ENCODE measurements around the gene KRTAP5-9. TPM values are rescaled to one million over a fixed set of nuclear protein-coding genes. Genes with fewer than 3 reads are reported as not detected.

KRTAP5-9 gene
- total and polyA plus RNA-seq, 10 of the 15 experiments (the other 5 are each of a cell fraction or from before 2014, with no cell fraction given), result 0.06 to 0.38 (median 0.19) TPM; not detected in 4

- intact Hi-C loops (cut with micrococcal nuclease; ENCODE audit: unreplicated experiment), result no loop called here
- no peak overlapping the region for H2AFZ ChIP-seq (ENCODE audit: control insufficient read depth, low read depth, low read length)
- ChIA-PET RAD21 (ENCODE audit: unreplicated experiment) (no interaction called here), CTCF (no interaction called here), SMC1A (ENCODE audit: uncharacterized antibody, unreplicated experiment) (no interaction called here), POLR2A (no interaction called here)
- FAIRE-seq (no peak), ATAC-seq (no peak), DNase-seq (ENCODE audit: low read depth, low spot score) (no peak)
- no peak overlapping the region for H3K4me3 ChIP-seq
- H3K79me2 ChIP-seq (ENCODE audit: control insufficient read depth, insufficient read depth, low read length), result no peaks in the 10 kb centered on the region
- H3K4me1 ChIP-seq (ENCODE audit: control insufficient read depth, insufficient read depth, low read length), result no peaks in the 10 kb centered on the region
- H3K9me3 ChIP-seq (replicated peaks; ENCODE audit: control insufficient read depth, insufficient read depth, low read length), result no peaks in the 10 kb centered on the region; the same call in 2 of the 3 replicates
- no TSS peak for BruUV-seq (replicated peaks)
- in situ Hi-C loops (cut with MboI), result no loop called here
- no peaks in the 10 kb centered on the region; the same call in 1 of the 2 replicates for H4K20me1 ChIP-seq (ENCODE audit: control insufficient read depth, insufficient read depth)
- H3K4me2 ChIP-seq (ENCODE audit: control insufficient read depth, insufficient read depth), result no peak overlapping the region
- H3K36me3 ChIP-seq (ENCODE audit: control insufficient read depth in 2 of 2, insufficient read depth in 2 of 2, low read length in 1 of 2), result peaks cover 21 to 24% of the 10 kb centered on the region in 2 experiments
- H3K9ac ChIP-seq (ENCODE audit: control insufficient read depth, insufficient read depth, low read length), result no peak overlapping the region
- no peak overlapping the region for H3K27ac ChIP-seq (ENCODE audit: control insufficient read depth, insufficient read depth)
- 90% methylated on average over 13 of the region's 13 CpGs for WGBS (ENCODE audit: insufficient coverage, insufficient replicate concordance, low lambda C conversion rate, missing lambda C conversion rate)
- H3K27me3 ChIP-seq (replicated peaks in 1 of 2; ENCODE audit: control insufficient read depth in 2 of 2, insufficient read depth in 2 of 2, low read length in 1 of 2), result no peaks in the 10 kb centered on the region
- TF ChIP-seq CUX1 (IDR thresholded peaks at IDR 0.05; ENCODE audit: insufficient replicate concordance, low read depth, low read length) (no peak), ZBTB4 (CRISPR knock-in tag; IDR thresholded peaks at IDR 0.05) (no peak), USF2 (IDR thresholded peaks at IDR 0.05; ENCODE audit: borderline replicate concordance, low read depth, low read length) (no peak), EED (IDR thresholded peaks at IDR 0.05; ENCODE audit: low read depth) (no peak), IRF3 (IDR thresholded peaks at IDR 0.05) (no peak), RCOR1 (conservative IDR thresholded peaks at IDR 0.05; ENCODE audit: low read depth, low read length) (no peak), HCFC1 (IDR thresholded peaks at IDR 0.05; ENCODE audit: low read length) (no peak), TAF1 (IDR thresholded peaks at IDR 0.05; ENCODE audit: borderline replicate concordance, low read depth, low read length) (no peak), PAX5 (IDR thresholded peaks at IDR 0.05; ENCODE audit: borderline replicate concordance, low read depth, low read length) (no peak), IKZF2 (IDR thresholded peaks at IDR 0.05) (no peak), JUND (IDR thresholded peaks at IDR 0.05; ENCODE audit: low read depth, low read length) (no peak), RELB (IDR thresholded peaks at IDR 0.05; ENCODE audit: low read depth) (no peak)
These were observed 49.1 kb upstream of the KRTAP5-9 start for GRCh38 chr11:71499125-71499524.

All from GM12878 (cell line).